ENCODE measurements around the gene PON3. TPM values are rescaled to one million over a fixed set of nuclear protein-coding genes. Genes with fewer than 3 reads are reported as not detected.
"Not testable (repeated sequence)": the region's sequence is repeated elsewhere in the genome, so short reads cannot be mapped to it uniquely, and the experiment has no call there.

The PON3 gene
- total RNA-seq, 8 experiments from 2014 or later = 0.17 to 1.6 (median 1.3) TPM; not detected in 5

DNA sequence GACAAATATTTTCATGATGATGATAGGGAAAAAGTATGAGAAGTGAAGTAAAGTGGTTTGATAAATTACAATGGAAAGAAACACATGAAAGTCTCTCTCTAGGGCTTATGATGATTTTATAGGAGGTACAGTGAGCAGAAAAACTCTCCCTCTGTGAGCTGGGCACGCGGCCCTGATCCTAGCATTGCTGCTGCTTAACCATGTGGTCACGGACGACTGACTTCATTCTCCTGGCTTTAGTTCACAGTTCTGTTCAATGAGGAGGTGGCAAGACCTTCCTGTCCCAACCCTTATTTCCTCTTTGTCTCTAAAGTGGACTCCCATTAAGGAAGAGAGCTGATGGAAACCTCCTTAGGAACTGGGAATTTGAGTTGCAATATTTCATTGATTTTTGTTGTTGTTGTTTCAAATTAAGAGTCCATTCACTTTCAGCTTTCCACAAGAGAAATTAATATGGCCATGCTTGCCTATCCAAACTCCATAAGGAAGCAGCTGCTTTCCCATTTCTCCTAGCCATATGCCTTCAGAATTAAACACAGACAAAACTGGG lies 8.2 kb upstream of the PON3 start:
- no peak overlapping the region for H3K27ac ChIP-seq

DNA sequence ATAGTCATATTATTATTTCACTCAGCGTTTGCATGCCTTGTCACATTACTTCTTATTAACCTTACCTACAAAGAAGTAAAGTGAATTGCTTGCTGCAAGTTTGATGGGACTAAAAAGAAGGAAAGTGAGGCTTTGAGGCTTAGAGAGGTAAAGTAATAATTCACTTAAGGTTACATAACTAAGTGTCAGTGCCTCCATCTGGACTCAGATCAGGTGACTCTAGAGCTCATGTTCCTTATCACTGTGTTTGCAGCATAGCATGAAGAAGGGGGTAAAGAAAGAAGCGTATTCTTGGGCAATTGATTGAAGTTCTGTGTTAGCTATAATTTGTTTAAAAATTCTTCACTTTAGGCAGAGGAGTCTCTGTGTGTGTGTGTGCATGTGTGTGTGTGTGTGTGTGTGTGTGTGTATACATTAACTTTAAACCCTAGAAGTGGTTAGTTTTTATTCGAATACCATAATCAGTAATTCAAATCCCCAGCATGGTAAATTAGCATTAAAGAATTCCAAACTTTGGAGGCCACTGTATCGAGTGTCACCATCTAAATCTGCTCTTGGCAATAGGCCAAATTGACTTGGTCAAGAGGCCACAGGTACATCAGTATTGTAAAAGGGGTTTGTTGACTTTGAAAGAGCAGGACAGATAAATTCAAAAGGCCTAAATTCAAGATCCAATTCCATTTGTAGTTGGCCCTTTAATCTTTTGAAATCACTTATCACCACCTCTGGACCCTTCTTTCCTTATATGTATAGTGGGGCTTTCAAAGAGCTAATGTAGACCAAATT lies 2.2 kb upstream of the PON3 start:
- in situ Hi-C loops (cut with MboI; ENCODE audit: low pct_unique_long_range_greater_than_20kb in 2 of 9, low sequenced_read_pairs in 9 of 9, unreplicated experiment in 9 of 9) = no loop called here
- Histone ChIP-seq H3K4me1 (replicated peaks in 1 of 2) (no peaks in the 10 kb centered on the region), H3K4me3 (no peak overlapping the region), H3K27ac (no peak overlapping the region)
- 79 to 100% (median 100%) methylated on average over 1 to 4 of the region's 4 CpGs; no CpG with 5 or more reads in 1 of the 10 experiments for WGBS, 10 experiments
- no peak for ATAC-seq (replicated peaks in 6 of 8)

More for the DNA sequence above, 8.2 kb upstream of the PON3 start:
- in situ Hi-C loops (cut with MboI; ENCODE audit: low pct_unique_long_range_greater_than_20kb in 2 of 9, low sequenced_read_pairs in 9 of 9, unreplicated experiment in 9 of 9) = no loop called here
- H3K4me3 ChIP-seq = no peak overlapping the region
- peak in 1 of 8 experiments; percentile 37 for ATAC-seq (replicated peaks in 6 of 8)
- WGBS, 10 experiments = 14 to 90% (median 55%) methylated on average over 1 to 4 of the region's 4 CpGs; no CpG with 5 or more reads in 2 of the 10 experiments
- H3K4me1 ChIP-seq (replicated peaks in 1 of 2) = no peaks in the 10 kb centered on the region

DNA sequence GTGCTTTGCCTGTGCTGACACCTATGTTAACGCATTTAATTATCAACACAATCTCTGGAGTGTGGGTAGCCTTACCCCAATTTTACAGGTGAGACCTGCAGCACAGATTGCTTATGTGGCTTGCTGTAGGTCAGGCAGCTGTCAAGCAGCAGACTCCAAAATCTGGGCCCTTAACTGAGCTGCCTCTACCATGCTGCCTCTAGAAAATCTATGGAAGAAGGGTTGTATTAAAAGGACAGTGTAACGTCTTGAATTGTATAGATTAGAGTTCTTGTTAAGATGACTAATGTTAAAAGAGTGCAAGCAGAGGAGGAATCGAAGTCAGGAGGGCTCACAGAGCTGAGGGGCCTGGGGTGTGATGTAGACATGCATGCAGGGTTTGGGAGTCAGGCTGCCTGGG lies 1.2 kb upstream of the PON3 start:
- no peak overlapping the region for H3K27ac ChIP-seq
- ATAC-seq (replicated peaks in 6 of 8) = no peak
- 0 to 100% (median 78%) methylated on average over 2 to 3 of the region's 3 CpGs for whole genome bisulfite sequencing, 10 experiments
- in situ Hi-C loops (cut with MboI; ENCODE audit: low pct_unique_long_range_greater_than_20kb in 2 of 9, low sequenced_read_pairs in 9 of 9, unreplicated experiment in 9 of 9) = no loop called here
- no peak overlapping the region for H3K4me3 ChIP-seq
- no peaks in the 10 kb centered on the region for H3K4me1 ChIP-seq (replicated peaks in 1 of 2)

DNA sequence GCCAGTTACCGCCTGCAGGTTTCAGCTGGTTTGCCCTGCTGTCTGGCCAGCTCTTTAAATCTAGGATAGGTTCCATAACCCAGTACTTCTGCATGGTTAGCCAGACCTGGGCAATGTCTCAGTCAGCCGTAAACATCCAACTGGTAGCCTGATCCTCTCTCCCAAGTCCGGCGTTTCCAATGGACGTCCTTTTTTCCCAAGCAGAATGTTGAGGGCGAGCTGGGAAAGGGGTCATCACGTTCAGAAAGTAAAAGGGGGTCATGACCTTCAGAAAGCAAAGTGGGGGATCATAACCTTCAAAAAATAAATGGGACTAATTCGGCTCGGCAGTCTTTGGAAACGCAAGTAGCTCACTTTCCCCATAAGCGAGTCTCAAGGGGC lies 430 bp downstream of the PON3 start:
- no peak for ATAC-seq (replicated peaks in 6 of 8)
- H3K27ac ChIP-seq = no peak overlapping the region
- 40 to 100% (median 91%) methylated on average over 1 to 11 of the region's 11 CpGs for WGBS, 10 experiments
- H3K4me3 ChIP-seq = no peak overlapping the region
- in situ Hi-C loops (cut with MboI; ENCODE audit: low pct_unique_long_range_greater_than_20kb in 2 of 9, low sequenced_read_pairs in 9 of 9, unreplicated experiment in 9 of 9) = no loop called here
- no peaks in the 10 kb centered on the region for H3K4me1 ChIP-seq (replicated peaks in 1 of 2)

DNA sequence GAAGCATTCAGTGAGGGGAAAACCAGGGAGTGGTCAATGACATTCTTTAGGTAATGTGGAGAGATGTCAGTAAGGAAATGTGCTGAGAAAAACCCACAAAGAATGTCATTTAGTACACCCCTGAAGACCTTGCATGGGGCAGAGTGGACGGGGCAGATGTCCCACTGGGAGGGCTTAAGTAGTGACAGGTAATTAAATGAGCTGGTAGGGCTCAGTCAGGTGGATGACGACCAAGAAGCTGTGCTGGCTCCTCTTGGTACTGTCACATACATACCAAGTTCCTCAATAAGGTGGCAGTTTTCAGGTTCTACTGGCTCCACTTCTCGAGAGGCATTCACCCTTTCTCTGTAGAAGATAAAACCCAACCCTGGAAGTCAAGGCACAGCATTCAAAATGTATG lies 1.8 kb downstream of the PON3 start:
- Histone ChIP-seq H3K4me1 (replicated peaks in 1 of 2) (no peaks in the 10 kb centered on the region), H3K4me3 (no peak overlapping the region), H3K27ac (no peak overlapping the region)
- in situ Hi-C loops (cut with MboI; ENCODE audit: low pct_unique_long_range_greater_than_20kb in 2 of 9, low sequenced_read_pairs in 9 of 9, unreplicated experiment in 9 of 9) = no loop called here
- 58 to 100% (median 80%) methylated on average over 1 to 3 of the region's 3 CpGs for WGBS, 10 experiments
- ATAC-seq (replicated peaks in 6 of 8) = no peak

DNA sequence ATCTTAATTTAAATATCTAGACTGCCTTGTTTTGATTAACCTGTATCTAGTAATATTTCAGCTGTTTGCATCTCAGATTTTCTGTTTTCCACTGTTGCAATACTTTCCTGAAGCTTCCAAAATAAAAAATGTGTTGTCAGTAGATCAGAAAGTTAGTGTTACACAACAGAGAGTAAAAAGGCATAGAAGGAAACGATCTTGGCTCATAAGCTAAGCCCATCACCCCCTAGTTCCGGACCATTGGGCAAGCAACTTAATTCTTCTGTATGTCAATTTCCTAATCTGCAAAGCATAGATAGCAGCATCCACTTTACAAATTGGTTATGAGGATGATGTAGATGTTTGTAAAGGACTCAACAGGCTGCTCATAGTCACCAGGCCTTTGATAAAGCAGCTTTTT lies 4.4 kb downstream of the PON3 start:
- H3K4me3 ChIP-seq = no peak overlapping the region
- H3K27ac ChIP-seq = no peak overlapping the region
- no peaks in the 10 kb centered on the region for H3K4me1 ChIP-seq (replicated peaks in 1 of 2)
- 0 to 100% (median 57%) methylated on average over 1 to 2 of the region's 2 CpGs; no CpG with 5 or more reads in 2 of the 10 experiments for WGBS, 10 experiments
- in situ Hi-C loops (cut with MboI; ENCODE audit: low pct_unique_long_range_greater_than_20kb in 2 of 9, low sequenced_read_pairs in 9 of 9, unreplicated experiment in 9 of 9) = no loop called here
- ATAC-seq (replicated peaks in 6 of 8) = no peak

DNA sequence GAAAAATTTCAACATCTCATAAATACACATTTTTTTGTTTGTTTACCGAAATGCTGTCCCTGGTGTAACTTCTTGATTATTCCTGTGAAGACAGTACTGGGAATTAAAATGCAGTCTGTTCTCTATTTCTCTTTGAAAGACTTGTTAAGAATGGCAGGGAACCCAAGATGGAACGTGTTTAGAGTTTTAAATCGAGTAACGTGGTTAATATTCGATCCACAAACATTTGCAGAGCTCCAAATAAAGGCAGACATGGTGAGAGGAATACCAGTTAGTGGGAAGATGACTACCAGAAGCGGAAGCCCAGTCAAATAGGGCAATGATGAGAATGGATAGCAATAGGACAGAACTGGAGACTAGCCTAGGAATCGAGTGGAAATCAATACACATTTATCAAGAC lies 6.7 kb downstream of the PON3 start:
- in situ Hi-C loops (cut with MboI; ENCODE audit: low pct_unique_long_range_greater_than_20kb in 2 of 9, low sequenced_read_pairs in 9 of 9, unreplicated experiment in 9 of 9) = no loop called here
- H3K27ac ChIP-seq = no peak overlapping the region
- no peaks in the 10 kb centered on the region for H3K4me1 ChIP-seq (replicated peaks in 1 of 2)
- H3K4me3 ChIP-seq = no peak overlapping the region
- 27 to 100% (median 66%) methylated on average over 1 to 7 of the region's 7 CpGs for WGBS, 10 experiments
- no peak for ATAC-seq (replicated peaks in 6 of 8)

DNA sequence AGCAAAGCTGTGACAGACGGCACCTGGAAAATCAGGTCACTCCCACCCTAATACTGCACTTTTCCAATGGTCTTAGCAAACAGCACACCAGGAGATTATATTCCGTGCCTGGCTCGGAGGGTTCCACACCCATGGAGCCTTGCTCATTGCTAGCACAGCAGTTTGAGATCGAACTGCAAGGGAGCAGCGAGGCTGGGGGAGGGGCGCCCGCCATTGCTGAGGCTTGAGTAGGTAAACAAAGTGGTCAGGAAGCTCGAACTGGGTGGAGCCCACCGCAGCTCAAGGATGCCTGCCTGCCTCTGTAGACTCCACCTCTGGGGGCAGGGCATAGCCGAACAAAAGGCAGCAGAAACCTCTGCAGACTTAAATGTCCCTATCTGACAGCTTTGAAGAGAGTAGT lies 16.7 kb downstream of the PON3 start:
- H3K4me1 ChIP-seq (replicated peaks in 1 of 2); H3K4me3 ChIP-seq; H3K27ac ChIP-seq; in situ Hi-C loops (cut with MboI; ENCODE audit: low pct_unique_long_range_greater_than_20kb in 2 of 9, low sequenced_read_pairs in 9 of 9, unreplicated experiment in 9 of 9); ATAC-seq (replicated peaks in 6 of 8): not testable (repeated sequence)
- WGBS, 10 experiments = 40 to 89% (median 70%) methylated on average over 1 to 3 of the region's 10 CpGs; no CpG with 5 or more reads in 5 of the 10 experiments

DNA sequence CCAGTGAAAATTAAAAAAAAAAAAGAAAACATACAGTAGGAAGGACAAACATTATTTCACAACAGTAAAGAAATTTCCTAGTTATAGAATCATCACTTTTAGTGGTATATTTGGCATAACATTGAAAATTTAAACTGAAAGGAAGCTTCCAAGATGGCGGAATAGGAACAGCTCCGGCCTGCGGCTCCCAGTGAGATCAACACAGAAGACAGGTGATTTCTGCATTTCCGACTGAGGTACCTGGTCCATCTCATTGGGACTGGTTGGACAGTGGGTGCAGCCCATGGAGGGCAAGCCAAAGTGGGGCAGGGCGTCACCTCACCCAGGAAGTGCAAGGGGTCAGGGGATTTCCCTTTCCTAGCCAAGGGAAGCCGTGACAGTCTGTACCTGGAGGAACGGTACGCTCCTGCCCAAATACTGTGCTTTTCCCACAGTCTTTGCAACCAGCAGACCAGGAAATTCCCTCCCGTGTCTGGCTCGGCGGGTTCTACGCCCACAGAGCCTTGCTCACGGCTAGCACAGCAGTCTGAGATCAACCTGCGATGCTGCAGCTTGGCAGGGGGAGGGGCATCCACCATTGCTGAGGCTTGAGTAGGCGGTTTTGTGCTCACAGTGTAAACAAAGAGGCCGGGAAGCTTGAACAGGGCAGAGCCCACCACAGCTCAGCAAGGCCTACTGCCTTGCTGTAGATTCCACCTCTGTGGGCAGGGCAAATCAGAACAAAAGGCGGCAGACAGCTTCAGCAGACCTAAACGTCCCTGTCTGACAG lies 19.4 kb downstream of the PON3 start:
- H3K4me3 ChIP-seq = no peak overlapping the region
- no peaks in the 10 kb centered on the region for H3K4me1 ChIP-seq (replicated peaks in 1 of 2)
- peak in 5 of 8 experiments; percentile 36 to 70 (median 53) for ATAC-seq (replicated peaks in 6 of 8)
- 67 to 97% (median 74%) methylated on average over 2 to 9 of the region's 18 CpGs; no CpG with 5 or more reads in 1 of the 10 experiments for WGBS, 10 experiments
- H3K27ac ChIP-seq = peak overlapping the region in 1 of 2 donors; percentile 46
- in situ Hi-C loops (cut with MboI; ENCODE audit: low pct_unique_long_range_greater_than_20kb in 2 of 9, low sequenced_read_pairs in 9 of 9, unreplicated experiment in 9 of 9) = no loop called here

DNA sequence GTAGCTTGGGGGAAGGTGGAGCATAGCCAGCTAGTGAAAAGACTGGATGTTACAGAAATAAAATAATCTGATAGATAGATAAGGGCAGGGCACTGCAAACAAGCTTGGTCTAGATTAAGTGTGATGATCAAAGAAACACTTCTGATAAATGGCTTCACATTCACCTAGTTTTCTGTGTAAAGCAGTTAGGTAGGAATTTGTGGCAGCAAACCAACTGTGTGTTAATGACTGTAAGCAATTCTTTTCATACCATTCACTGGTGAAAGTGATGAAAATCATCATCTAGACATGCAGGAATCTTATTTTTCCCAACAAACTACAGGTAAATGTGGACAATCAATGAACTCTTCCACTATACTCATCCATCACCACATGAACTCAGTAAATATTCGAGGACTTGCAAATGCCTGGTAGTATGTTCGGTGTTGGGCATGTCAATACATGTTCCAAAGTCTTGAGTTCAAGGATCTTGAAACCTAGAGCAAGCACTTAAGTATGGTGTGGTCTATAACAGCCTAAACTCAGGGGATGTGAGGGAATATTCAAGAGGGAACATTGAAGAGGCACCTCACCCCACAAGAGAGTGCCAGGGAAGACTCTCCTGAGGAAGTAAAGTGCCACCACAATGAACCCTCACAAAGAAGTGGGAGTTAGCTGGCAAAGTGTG lies 20.5 kb downstream of the PON3 start:
- Histone ChIP-seq H3K27ac (no peak overlapping the region), H3K4me1 (replicated peaks in 1 of 2) (no peaks in the 10 kb centered on the region), H3K4me3 (no peak overlapping the region)
- WGBS, 10 experiments = 43 to 100% (median 57%) methylated on average over 1 to 2 of the region's 2 CpGs; no CpG with 5 or more reads in 6 of the 10 experiments
- ATAC-seq (replicated peaks in 6 of 8) = peak in 1 of 8 experiments; percentile 56
- in situ Hi-C loops (cut with MboI; ENCODE audit: low pct_unique_long_range_greater_than_20kb in 2 of 9, low sequenced_read_pairs in 9 of 9, unreplicated experiment in 9 of 9) = no loop called here

DNA sequence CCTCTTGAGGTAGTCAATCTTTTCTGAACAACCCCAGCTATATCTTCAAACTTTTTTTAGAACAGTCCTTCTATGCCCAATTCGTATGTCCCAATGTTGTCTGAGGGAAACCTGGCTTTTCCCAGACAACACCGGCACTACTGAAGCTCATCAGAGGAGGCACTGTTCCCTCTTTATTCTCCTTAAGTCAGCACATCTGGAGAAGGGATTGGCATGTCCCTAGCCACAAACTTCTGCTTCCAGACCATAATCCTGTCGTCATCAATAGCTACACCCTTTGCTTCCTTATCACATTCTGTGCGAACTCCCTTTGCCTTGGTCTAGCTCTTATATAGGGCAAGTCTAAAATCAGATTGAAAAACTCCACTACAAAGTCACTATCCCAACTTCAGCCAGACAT lies 22.9 kb downstream of the PON3 start:
- in situ Hi-C loops (cut with MboI; ENCODE audit: low pct_unique_long_range_greater_than_20kb in 2 of 9, low sequenced_read_pairs in 9 of 9, unreplicated experiment in 9 of 9) = no loop called here
- WGBS, 10 experiments = 29 to 94% (median 82%) methylated on average over 2 to 4 of the region's 4 CpGs; no CpG with 5 or more reads in 1 of the 10 experiments
- no peak overlapping the region for H3K4me3 ChIP-seq
- no peak overlapping the region for H3K27ac ChIP-seq
- H3K4me1 ChIP-seq (replicated peaks in 1 of 2) = no peaks in the 10 kb centered on the region
- ATAC-seq (replicated peaks in 6 of 8) = peak in 1 of 8 experiments; percentile 32

DNA sequence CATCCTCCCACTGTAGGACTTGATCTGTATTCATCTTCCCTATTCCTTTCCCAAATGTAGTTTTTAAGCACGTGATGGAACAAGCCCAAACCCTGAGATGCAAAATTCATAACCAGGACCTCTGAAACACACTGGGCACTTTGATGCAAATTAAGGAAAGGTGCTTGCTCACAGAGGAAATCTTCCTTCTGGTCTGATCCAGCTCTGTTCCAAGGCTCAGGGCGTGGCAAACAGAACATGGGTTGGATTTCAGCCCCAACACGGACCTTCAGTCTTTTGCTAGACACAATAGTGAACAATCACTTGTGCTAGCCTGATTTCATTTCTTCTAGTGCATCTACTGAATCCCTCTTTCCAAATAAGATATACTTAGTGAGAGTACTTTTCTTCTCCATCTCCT lies 27.9 kb downstream of the PON3 start:
- no peak overlapping the region for H3K27ac ChIP-seq
- no peak overlapping the region for H3K4me3 ChIP-seq
- H3K4me1 ChIP-seq (replicated peaks in 1 of 2) = no peaks in the 10 kb centered on the region
- WGBS, 10 experiments = 0 to 92% (median 71%) methylated on average over 1 to 3 of the region's 3 CpGs; no CpG with 5 or more reads in 2 of the 10 experiments
- in situ Hi-C loops (cut with MboI; ENCODE audit: low pct_unique_long_range_greater_than_20kb in 2 of 9, low sequenced_read_pairs in 9 of 9, unreplicated experiment in 9 of 9) = loop anchor here in 1 of 9 experiments (10.0 kb wide), 1 partner anchor 107 kb away; no protein-coding TSS in a partner anchor
- ATAC-seq (replicated peaks in 6 of 8) = peak in 2 of 8 experiments; percentile 23 to 68

Measured in motor neuron (in vitro differentiated cells).